Measurements from ENCODE around the gene STAT6.
A peak's percentile ranks its signal among the peaks of the same experiment; 100 is the strongest.

DNA sequence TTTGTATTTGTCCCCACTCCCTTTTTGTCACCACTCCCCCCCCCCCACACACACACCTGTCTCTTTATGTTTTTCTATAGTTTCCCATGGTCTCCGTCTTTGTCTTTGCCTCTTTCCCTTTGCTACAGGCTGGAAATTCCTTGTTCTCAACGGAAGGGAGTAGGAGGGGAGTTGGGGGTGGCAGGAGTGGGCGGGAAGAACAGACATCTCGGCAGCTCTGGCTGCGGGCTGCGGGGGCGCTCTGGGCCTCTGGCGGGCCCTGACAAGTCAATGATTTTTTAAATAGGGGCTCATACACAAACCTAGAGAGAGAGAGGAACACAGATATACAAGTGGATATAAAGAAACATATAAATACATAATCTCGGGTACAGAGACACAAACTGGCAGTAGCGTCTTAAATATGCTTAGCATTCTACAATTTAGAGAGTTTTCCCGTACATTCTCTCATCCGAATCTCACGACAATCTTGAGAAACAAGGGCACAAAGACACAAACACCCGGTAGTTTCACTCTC, 24.6 kb downstream of the STAT6 start:
- TF ChIP-seq, protein P1, sequence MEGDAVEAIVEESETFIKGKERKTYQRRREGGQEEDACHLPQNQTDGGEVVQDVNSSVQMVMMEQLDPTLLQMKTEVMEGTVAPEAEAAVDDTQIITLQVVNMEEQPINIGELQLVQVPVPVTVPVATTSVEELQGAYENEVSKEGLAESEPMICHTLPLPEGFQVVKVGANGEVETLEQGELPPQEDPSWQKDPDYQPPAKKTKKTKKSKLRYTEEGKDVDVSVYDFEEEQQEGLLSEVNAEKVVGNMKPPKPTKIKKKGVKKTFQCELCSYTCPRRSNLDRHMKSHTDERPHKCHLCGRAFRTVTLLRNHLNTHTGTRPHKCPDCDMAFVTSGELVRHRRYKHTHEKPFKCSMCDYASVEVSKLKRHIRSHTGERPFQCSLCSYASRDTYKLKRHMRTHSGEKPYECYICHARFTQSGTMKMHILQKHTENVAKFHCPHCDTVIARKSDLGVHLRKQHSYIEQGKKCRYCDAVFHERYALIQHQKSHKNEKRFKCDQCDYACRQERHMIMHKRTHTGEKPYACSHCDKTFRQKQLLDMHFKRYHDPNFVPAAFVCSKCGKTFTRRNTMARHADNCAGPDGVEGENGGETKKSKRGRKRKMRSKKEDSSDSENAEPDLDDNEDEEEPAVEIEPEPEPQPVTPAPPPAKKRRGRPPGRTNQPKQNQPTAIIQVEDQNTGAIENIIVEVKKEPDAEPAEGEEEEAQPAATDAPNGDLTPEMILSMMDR (IDR thresholded peaks at IDR 0.05; ENCODE audit: extremely low read depth in 1 of 2, insufficient read depth in 1 of 2, low read depth in 1 of 2, low read length in 2 of 2), result peak; percentile 28 to 54
- no peak for TF ChIP-seq POLR2A (IDR thresholded peaks at IDR 0.05; ENCODE audit: low read depth, low read length)
- no peak for TF ChIP-seq JUN (IDR thresholded peaks at IDR 0.05; ENCODE audit: borderline replicate concordance, insufficient read depth, insufficient read length, low read depth)
- no peak for TF ChIP-seq EZH2 (IDR thresholded peaks at IDR 0.05; ENCODE audit: borderline replicate concordance, low read depth, low read length, severe bottlenecking)
- TF ChIP-seq POLR2AphosphoS5 (IDR thresholded peaks at IDR 0.05; ENCODE audit: insufficient read depth, low read depth, low read length), result no peak
- TF ChIP-seq, protein P2, sequence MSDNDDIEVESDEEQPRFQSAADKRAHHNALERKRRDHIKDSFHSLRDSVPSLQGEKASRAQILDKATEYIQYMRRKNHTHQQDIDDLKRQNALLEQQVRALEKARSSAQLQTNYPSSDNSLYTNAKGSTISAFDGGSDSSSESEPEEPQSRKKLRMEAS (IDR thresholded peaks at IDR 0.05; ENCODE audit: insufficient read depth, insufficient read length), result no peak
- TF ChIP-seq FOS (IDR thresholded peaks at IDR 0.05; ENCODE audit: borderline replicate concordance, insufficient read depth, low read length), result no peak

All from endothelial cell of umbilical vein (primary cell).